HG03571 (cell line): ENCODE data around the gene TMEM101.
A peak's percentile ranks its signal among the peaks of the same experiment; 100 is the strongest.
"Not testable (repeated sequence)": the region's sequence is repeated elsewhere in the genome, so short reads cannot be mapped to it uniquely, and the experiment has no call there.

Experiments
- ATAC-seq: cut with Tn5 transposase; IDR thresholded peaks from one replicate; pipeline ENCODE4 v1.9.1; 2021; ENCODE audit not compliant: unreplicated experiment

Gene TMEM101

DNA sequence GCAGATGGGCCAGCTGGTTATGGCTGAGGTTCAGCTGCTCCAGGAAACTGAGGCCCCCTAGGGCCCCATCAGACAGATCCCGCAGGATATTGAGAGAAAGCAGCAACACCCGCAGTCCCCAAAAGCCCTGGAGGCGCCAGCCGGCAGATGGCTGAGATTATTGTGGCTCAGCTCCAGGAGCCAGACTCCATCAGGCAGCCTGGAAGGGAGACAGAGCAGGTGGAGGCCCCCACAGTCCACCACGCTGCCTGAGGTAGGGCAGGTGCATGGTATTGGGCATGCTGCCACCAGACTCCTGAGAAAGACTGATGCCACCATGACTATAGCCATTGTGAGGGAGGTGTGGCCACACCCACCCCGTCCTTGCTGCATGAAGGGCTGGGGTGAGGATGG is 9.5 kb upstream of the TMEM101 start:
- no peak for ATAC-seq

DNA sequence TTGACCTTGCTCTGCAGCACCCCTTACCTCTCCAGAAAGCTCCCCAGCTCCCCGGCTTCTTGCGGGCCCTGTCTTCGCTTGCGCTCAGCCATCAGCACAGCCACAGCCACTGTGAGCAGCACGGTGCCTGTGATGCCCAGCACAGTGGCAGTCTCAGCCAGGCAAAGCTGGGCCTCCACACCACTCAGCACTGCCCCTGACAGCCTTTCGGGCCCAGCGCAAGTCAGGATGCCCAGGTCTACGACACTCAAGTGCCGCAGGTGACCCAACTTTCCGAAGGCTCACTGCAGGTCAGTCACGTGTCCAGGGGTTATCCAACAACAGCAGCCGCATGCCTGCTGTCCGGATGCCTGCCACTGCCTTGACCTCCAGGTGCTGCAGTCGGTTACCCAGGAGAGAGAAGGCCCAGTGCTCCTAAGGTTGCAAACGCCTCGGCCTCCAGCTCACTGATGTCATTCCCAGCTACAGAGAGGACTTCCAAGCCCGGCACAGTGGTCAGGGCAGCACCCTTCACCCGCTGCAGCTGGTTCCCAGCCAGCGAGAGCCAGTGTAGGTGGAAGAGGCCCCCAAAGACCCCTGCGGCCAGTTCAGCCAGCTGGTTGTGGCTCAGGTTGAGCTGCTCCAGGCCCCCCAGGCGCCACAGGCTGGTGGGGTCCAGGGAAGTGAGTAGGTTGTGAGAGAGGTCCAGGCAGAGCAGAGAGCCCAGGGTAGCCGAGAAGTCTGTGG is 8.9 kb upstream of the TMEM101 start:
- ATAC-seq, result no peak

DNA sequence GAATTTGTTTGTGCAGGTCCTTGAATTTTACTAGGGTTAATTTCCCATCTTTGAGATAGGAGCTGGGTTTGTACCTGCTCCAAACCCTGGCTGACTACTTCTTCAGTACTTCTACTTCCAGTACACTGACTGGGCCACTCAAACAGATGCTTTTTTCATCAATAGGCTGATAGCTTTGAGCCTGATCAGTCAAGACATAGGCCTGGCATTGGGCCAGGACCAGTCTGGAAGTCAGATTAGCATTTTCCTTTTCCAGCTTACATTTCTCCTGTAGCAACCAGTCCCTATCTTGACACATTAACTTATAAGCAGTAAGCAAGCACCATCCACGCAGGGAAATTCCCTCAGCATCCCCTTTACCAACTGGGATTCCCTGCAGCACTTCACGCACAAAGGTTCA is 7.5 kb upstream of the TMEM101 start:
- ATAC-seq, result no peak

DNA sequence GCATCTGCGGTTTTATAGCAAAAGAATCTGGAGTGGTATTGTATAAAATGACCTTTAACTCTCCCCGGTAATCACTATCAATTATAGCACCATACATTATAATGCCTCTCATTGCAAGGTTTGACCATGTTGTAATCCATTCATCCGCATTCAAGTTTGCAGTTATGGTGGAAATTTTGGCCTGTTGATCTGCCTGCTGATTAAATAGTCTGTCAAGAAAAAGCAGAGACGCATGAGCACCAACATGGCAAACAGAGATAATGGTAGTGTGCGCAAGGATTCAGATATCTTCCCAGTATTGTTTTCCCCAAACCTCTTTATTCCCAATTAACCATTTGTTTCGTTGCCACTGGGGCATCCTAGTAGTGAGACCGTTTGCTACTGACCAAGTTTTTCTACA is 6.5 kb upstream of the TMEM101 start:
- ATAC-seq, result not testable (repeated sequence)

DNA sequence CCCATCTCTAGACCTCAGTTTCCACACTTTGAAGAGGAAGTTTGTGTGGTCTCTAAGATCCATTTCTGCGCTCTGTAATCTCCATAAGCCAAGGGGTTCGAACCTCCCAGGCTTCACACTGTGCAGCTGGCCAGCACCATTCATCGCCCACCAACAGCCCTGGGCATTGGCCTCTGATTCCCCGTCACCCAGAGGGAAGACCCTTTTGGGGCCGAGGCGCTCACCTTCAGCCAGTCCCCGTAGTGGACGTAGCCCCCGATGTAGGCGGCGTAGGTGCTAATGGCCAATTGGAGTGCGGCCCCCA is 678 bp downstream of the TMEM101 start:
- ATAC-seq, result no peak

DNA sequence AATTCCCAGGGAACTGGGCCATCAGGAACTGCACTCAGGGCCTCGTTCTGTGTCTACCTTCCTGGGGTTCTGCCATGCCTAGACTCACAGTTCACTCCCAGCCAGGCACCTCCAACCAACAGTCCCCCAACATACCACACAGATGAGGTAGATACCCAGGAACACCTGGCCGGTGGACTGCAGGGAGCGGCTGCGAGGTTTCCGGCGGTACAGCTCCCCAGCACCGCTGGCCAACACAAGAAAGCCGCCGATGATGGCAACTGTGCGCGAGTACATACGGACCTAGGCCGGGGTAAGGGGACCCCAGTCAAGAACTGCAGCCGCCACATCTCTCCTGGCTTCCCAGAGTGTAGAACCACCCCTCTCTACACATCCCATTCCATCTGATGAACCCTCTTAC is 1.9 kb downstream of the TMEM101 start:
- no peak for ATAC-seq

DNA sequence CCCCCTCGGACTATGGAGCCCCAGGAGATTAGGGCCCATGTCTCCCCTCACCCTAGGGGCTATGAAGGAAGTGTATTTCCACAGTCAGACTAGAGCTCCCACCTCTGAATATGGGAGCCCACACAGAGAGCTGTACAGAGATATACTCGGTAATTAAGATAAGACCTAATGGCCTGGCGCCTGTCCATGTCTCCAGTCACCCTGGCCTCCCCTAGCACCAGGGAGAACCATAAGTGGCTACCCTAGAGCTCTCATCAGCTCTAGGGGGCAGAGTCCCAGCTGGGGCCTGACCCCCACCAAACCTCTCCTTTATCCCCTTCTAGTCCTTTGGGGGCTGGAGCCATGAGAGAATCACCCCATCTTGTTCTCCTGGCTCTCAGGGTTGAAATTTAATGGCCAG is 2.4 kb downstream of the TMEM101 start:
- no peak for ATAC-seq

DNA sequence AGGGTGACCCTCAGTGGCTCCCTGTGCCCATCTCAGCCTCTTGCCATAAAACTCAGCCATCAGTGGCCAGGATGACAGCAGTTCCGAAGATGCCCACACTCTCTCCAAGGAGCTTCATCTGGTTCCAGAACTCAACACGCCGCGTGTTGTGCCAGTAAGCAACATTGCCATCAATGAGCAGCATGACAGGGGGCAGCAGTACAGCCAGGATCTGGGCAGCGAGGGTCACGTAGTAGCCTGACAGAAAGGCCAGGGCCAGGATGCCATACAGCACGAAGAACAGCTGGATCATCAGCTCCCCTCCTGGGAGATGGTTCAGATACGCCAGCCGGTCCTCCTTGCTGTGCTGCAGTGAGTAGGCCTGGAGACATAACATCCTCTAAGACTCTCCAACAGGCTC is 2.9 kb downstream of the TMEM101 start:
- ATAC-seq, result no peak

DNA sequence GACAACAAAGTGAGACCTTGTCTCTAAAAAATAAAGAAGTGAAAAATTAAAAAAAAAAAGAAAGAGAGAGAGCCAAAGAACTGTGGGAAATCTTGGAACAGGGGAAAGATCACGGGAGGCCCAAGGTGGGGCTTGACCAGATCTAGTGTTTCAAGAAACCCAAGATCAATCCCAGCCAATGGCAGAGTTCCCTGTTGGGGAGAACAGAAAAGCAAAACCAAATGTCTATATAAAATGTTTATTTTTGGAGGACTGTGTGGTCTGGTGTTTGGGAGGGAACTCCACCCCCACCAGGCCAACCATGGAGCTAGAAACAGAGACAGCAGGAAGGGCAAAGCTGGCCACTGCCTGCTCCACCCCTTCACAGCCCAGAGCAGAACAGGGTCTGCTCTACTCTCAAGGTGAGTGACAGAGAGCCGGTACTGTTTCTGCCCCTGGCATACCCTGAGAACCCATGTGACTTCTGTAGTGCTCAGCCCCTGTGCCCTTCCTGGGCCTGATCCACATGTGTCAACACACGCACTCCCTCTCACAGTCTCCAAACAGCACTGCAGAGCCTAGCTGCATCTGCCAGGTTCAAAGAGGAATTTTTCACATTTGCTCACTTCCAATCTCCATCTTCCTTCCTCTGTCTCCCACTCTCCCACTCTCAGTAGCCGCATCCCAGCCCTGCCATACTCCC is 3.7 kb downstream of the TMEM101 start:
- ATAC-seq, result no peak

DNA sequence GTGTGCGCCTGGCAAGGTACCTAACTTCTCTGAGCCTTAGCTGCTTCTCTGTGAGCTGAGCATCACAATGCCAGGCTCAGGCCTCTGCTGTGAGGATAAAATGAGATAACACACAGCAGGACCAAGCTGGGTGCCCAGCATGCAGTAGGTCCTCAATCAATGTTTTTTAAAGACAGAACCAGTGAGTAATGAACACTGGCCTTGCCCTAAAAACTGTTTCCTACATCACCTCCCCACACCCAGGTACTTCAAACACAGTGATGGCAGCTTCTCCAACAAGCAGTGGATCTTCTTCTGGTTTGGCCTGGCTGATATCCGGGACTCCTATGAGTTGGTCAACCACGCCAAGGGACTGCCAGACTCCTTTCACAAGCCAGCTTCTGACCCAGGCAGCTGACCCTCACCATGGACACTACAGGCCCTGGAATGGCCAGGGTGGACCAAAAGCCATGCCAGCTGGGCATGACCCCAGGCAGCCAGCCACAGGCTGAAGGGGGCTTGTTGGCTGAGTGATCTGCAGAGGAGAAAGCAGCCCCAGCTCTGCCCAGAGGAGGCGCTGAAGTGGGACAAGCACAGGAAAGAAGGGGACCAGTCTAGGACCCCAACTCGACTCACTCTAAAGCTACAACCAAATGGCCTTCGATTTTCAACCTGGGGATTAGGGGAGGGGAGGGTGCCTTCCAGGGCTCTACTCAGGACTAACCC is 6.4 kb downstream of the TMEM101 start:
- no peak for ATAC-seq

DNA sequence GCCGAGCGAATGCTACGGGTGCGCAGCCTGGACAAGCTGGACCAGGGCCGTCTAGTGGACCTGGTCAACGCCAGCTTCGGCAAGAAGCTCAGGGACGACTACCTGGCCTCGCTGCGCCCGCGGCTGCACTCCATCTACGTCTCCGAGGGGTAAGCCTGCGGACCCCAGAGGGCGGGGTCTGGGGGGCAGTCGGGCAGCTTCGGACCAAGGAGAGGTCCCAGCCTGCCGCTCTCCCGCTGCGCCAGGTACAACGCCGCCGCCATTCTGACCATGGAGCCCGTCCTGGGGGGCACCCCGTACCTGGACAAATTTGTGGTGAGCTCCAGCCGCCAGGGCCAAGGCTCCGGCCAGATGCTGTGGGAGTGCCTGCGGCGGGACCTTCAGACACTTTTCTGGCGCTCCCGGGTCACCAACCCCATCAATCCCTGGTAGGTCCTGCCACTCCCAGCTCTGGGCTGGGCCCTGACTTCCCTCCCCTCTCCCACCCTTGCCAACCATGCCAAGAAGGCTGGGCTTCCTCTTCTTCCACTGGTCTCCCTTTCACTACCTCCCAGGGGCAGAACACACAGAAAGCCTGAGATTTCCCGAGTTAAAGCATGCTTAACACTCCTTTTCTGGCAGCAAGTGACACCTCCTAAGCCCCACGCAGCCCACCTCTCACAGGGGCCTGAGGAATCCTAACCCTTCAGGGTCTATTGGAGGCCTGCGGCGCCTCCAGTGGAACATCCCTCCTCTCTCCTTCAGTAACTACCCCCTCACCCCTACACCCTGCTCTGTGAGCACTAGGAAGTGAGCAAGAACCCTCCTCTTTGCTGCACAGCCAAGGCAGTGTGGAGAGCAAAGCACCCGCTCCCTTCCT is 7.2 kb downstream of the TMEM101 start:
- no peak for ATAC-seq

DNA sequence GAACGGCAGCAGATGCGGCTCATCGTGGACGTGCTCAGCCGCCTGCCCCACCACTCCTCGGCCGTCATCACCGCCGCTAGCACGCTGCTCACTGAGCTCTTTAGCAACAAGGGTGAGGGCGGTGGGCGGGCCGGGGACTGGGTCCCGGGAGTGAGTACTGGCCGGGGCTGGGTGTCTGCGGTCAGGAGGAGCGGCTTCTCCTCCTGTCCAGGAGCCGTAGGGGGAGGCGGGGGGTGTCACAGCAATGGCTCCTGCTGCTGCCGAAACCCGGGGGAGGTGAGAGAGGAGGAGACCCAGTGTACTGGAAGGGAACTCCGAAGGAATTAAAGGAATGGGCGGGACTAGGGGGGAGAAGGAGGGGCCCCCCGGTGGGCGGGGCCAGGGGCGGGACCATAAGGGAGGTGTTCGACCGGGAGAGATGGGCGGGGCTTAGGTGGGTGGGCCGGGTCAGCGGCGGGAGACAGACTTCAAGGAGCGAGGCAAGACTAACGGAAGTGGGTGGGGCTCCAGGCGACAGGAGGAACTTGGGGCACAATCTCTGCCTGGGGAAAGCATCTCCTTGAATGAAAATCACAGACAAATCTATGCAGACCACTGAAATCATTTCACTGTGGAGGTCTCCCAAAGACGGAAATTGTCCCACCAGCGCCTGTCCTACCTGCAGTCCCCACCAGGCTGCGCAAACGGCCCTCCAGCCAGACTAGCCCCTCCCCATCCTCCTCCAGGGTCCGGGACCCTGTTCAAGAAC is 8.0 kb downstream of the TMEM101 start:
- peak; percentile 59 for ATAC-seq

DNA sequence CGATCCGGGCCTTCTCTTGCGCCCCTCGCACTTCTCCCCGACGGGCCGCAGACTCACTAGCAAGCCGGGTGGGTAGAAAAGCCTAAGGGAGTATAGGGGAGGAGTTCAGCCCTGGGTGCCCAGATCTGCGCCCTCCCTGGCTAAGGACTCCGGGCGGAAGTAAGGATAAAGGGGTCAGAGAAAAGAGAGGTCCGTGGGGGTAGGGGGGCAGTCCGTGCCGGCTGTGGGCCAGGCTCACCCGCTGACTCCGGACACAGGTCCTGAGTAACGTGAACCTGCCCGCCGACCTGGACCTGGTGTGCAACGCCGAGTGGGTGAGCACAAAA is 8.5 kb downstream of the TMEM101 start:
- ATAC-seq, result no peak

DNA sequence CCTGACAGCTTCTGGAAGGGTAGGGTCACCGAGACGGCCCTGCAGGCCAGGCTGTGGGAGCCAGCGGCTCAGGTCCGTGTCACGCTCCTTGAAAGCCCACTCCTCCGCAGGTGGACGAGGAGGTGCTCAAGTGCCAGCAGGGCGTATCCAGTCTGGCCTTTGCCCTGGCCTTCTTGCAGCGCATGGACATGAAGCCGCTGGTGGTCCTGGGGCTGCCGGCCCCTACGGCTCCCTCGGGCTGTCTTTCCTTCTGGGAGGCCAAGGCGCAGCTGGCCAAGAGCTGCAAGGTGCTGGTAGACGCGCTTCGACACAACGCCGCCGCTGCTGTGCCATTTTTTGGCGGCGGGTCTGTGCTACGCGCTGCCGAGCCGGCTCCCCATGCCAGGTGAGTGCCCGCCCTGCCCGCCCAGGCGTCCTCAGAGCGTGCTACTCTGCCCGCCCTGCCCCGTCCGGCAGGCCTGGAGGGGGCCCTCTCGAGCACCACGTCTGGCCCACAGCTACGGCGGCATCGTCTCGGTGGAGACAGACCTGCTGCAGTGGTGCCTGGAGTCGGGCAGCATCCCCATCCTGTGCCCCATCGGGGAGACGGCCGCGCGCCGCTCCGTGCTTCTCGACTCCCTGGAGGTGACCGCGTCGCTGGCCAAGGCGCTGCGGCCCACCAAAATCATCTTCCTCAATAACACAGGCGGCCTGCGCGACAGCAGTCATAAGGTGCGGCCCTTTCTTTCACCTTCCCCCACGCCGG is 9.1 kb downstream of the TMEM101 start:
- ATAC-seq, result no peak

DNA sequence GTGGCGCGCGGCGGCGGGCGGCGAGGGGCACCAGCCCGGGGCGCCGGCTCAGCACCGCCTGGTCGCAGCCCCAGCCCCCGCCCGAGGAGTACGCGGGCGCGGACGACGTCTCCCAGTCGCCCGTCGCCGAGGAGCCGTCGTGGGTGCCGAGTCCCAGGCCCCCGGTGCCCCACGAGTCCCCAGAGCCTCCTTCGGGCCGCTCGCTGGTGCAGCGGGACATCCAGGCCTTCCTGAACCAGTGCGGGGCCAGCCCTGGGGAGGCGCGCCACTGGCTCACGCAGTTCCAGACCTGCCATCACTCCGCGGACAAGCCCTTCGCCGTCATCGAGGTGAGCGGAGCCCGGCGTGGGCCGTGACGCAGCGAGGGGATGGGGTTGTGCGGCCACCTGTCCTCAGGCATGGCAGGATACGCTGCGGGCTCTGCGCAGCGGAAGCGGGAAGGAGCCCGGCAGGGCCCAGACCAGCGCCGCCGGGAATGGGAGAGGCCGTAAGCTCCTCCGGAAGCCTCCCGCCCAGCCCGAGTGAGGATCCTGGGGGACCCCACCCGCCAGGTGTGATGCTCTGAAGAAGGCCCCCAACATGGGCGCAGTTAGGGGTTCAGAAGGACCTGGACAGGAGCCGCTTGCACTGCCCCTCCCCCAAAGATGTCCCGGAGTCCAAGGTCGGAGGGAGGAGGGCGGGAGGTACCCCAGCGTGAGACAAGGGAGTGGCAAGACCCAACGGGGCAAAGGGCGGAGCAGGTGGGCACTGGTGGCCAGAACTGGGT is 9.8 kb downstream of the TMEM101 start:
- no peak for ATAC-seq

DNA sequence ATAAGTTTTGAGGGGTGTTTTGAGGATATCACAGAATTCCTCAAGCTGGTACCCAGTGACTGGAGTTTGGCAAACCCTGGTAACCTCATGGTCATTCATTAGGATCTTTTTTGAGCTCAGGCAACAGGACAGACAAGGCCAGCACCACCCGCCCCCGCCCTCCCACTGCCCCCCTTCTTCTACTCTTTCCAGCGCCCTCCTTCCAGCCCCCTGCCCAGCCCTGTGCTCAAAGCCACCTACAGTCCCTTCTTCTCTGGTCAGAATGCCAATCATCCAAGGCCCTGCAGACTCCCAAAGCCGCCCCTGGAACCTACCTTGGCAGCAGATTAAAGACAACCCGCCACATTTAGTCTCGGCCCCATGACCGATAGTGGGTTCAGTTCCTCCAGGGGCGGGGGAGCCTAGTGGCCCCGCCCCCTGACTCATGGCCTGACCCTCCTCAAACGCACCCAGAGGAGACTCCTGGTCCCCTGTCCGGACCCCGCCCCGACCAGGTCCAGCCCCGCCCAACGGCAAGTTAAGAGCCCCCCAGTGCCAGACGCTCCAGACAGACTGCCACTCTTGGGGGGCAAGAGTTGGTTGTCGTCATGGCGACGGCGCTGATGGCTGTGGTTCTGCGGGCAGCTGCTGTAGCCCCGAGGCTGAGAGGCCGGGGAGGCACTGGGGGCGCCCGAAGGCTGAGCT is 10.5 kb downstream of the TMEM101 start, which contains the start of gene NAGS:
TSS of gene NAGS (plus strand) at position 546 of the 684 bp plus-strand sequence. CDS start at position 588, 42 bp downstream.
- ATAC-seq, result no peak

DNA sequence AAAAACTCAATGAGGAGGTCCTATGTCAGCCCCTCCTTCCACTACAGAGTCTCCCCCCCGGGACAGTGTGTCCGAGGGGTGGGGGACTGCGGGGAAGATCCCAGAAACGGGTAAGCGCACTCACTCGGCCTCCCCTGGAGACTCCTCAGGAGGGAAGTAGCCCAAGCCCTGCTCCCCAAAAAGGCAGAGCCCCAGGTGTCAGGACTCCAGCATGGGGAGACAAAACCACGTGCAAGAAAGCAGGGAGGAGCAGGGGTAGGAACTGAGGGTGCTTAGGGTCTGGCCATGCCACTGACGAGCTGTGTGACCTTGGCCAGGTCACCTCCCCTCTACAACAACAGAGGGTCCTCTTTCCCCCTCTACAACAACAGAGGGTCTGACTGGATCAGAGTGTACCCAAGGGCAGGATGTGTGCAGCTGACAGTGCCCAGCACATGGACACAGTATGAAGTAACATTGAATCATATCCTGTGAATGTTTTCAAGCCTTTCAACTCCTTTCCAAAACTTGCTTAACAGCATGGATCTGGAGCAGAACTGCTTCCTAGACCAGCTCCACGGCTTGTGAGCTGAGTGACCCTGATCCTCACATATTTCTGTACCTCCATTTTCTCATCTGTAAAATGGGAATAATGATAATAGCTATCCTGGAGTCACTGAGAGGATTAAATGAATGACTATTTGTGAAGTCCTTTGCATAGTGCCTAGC is 12.5 kb downstream of the TMEM101 start:
- no peak for ATAC-seq

DNA sequence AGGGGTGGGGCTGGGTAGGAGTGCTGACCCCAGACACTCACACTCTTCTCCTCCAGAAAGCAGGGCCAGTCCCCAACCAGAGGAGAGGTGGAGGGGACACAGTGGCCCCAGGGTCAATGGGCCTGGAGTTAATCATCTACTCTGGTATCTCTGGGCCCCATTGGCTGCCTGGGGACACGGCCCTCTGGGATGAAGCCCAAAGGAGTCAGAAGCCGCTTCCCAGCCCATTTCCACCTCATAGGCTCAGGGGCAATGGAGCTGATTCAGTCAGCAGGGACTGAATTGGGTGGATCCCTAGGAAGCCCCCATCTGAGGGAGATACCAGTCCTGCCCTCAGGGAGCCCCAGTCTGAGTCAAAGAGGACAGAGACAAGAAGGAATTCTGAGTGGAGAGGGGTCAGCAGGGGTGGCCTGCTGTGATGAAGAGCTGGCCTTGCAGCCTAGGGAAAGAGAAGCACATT is 13.3 kb downstream of the TMEM101 start:
- ATAC-seq, result no peak
